Skin epidermis (tissue), 12 donors: ENCODE data around the gene ORC3.

Source experiments
- H3K27ac ChIP-seq, 21 experiments: fragments of 200-600 bp; sonication (generic) in 11 of 21; one replicate each; pipeline ENCODE4 v1.5.0; 2020; ENCODE audit warnings: mild to moderate bottlenecking in 3 of 21, inconsistent platforms in 2 of 21, moderate library complexity in 2 of 21
- H3K4me3 ChIP-seq, 7 experiments: fragments of 200-600 bp; sonication (generic) in 2 of 7; one replicate each; pipeline ENCODE4 v1.5.0; 2020; ENCODE audit warnings: inconsistent platforms in 2 of 7, mild to moderate bottlenecking in 2 of 7, moderate library complexity in 1 of 7

The ORC3 gene

GRCh38 chr6:87655824-87656223, 65.9 kb downstream of the ORC3 start:
- H3K27ac ChIP-seq, result no peak overlapping the region
- no peak overlapping the region for H3K4me3 ChIP-seq

GRCh38 chr6:87656857-87657256, 66.9 kb downstream of the ORC3 start:
- peak overlapping the region in 1 of 21 experiments; percentile 11 for H3K27ac ChIP-seq
- H3K4me3 ChIP-seq, result no peak overlapping the region

GRCh38 chr6:87658516-87658915, 68.6 kb downstream of the ORC3 start:
- no peak overlapping the region for H3K27ac ChIP-seq
- no peak overlapping the region for H3K4me3 ChIP-seq

GRCh38 chr6:87660226-87660911, 70.4 kb downstream of the ORC3 start:
- H3K27ac ChIP-seq, result no peak overlapping the region
- no peak overlapping the region for H3K4me3 ChIP-seq

- Histone ChIP-seq H3K27ac (no peak overlapping the region), H3K4me3 (no peak overlapping the region)
Observed at GRCh38 chr6:87661016-87661415, 71.1 kb downstream of the ORC3 start.

DNA sequence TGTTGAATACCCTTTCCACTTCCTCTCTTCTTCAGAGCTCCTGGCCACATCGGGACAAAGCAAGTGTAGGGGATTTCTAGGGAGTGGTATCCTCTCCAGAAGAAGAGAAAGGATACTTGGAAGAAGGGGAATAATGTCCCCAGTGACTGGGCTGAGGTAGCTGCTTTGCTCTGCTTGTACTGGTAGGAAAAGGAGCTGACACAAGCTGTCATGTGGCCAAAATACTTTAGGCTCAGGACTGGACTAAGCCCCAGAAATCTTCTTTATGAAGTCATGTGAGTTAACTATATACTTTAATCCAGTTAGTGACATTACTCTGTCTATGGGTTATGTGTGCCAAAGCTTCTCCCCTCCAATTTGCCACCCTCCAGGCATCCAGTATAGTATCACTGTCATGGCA, 71.6 kb downstream of the ORC3 start:
- Histone ChIP-seq H3K27ac (no peak overlapping the region), H3K4me3 (no peak overlapping the region)

- H3K4me3 ChIP-seq, result no peak overlapping the region
- no peak overlapping the region for H3K27ac ChIP-seq
Observed at GRCh38 chr6:87663434-87663833, 73.5 kb downstream of the ORC3 start.

- peak overlapping the region in 1 of 21 experiments; percentile 42 for H3K27ac ChIP-seq
Observed at GRCh38 chr6:87664921-87665485, 75.1 kb downstream of the ORC3 start.

GRCh38 chr6:87667032-87667431, 77.1 kb downstream of the ORC3 start:
- no peak overlapping the region for H3K4me3 ChIP-seq
- no peak overlapping the region for H3K27ac ChIP-seq

More at GRCh38 chr6:87664921-87665485, 75.1 kb downstream of the ORC3 start:
- H3K4me3 ChIP-seq, result no peak overlapping the region

- H3K27ac ChIP-seq, result no peak overlapping the region
Observed at GRCh38 chr6:87668013-87668412, 78.1 kb downstream of the ORC3 start.

DNA sequence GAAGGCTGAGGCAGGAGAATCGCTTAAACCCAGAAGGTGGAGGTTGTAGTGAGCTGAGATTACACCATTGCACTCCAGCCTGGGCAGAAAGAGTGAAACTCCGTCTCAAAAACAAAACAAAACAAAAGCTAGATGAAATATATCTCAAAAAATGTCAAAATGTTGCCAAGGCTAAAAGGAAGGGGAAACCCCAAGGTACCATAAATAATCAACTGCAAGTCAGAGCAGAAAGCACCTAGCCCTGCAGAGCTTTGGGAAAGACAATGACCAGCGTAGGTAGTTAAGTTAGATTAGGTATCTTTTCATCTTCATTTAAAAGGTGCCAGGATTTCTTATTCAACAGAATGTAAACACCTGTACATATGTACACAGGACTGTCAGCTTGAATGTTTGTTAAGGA, 79.1 kb downstream of the ORC3 start:
- Histone ChIP-seq H3K4me3 (no peak overlapping the region), H3K27ac (no peak overlapping the region)

More at GRCh38 chr6:87668013-87668412, 78.1 kb downstream of the ORC3 start:
- H3K4me3 ChIP-seq, result no peak overlapping the region

GRCh38 chr6:87670707-87671106, 80.8 kb downstream of the ORC3 start:
- no peak overlapping the region for H3K27ac ChIP-seq

GRCh38 chr6:87671555-87672029, 81.7 kb downstream of the ORC3 start:
- no peak overlapping the region for H3K4me3 ChIP-seq
- H3K27ac ChIP-seq, result no peak overlapping the region

More at GRCh38 chr6:87670707-87671106, 80.8 kb downstream of the ORC3 start:
- no peak overlapping the region for H3K4me3 ChIP-seq

DNA sequence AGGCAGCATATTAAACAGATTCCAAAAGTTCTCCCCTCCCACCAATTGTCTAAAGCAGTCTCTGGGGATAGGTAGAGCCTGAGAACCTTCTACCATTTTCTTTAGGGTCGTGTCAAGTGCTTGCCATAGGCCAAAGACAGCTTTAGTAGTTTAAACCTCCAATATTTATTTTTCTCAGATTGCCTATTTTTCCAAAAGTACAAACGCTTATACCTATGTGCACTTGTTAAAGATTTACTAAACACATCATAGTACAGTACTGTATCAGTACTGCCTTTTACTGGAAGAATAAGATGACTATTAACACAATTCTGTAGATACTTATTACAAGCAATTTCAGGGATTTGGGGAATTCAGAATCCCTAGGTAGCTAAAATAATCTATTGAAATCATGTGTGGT, 82.7 kb downstream of the ORC3 start:
- Histone ChIP-seq H3K4me3 (no peak overlapping the region), H3K27ac (no peak overlapping the region)

- no peak overlapping the region for H3K27ac ChIP-seq
- H3K4me3 ChIP-seq, result no peak overlapping the region
Observed at GRCh38 chr6:87673237-87673636, 83.3 kb downstream of the ORC3 start.

DNA sequence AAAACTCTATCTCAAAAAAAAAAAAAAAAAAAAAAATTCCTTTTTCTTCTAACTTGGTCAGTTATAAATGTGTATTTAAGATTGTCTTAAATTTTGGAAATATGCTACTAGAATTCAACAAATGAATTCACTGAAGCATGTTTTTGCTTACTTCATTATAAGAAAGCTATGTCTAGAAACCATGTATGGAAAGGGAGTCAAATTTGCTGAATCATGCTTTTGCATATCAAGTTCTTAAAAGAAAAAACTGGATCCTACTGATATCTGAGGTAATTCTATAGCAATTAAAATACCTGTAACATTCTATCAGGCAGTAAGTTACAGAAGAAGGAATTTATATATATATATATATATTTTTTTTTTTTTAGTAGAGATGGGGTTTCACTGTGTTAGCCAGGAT, 84.4 kb downstream of the ORC3 start:
- Histone ChIP-seq H3K4me3 (no peak overlapping the region), H3K27ac (no peak overlapping the region)

DNA sequence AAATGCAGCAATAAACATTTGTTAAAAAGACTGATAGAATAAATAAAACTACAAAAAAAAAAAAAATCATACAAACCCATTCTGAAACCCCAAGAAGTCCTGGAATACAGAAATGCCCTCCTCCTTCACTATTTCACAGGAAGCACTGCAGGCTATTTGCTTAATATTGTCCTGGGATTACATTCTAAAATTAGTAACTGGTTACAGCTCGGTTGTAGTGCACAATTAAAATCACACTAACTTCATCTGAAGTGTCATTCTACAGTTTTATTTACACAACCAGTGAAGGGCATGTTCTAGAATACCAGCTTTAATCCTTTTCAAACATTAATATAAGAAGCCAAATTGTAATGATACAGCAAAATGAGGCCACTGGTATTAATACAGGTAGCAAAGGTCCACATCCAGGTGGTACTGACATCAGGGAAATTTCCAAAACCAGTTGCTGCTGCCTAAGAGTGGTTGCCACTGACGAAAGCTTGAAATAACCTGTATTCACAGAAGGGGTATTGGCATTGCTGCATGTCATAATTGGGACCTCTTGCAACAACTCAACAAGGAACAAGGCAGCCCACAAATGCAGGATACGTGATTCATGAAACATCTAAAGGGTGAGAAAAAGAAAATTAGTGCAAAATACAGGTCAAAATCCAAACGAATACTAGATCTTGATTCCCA, 85.2 kb downstream of the ORC3 start:
- H3K4me3 ChIP-seq, result no peak overlapping the region
- no peak overlapping the region for H3K27ac ChIP-seq

DNA sequence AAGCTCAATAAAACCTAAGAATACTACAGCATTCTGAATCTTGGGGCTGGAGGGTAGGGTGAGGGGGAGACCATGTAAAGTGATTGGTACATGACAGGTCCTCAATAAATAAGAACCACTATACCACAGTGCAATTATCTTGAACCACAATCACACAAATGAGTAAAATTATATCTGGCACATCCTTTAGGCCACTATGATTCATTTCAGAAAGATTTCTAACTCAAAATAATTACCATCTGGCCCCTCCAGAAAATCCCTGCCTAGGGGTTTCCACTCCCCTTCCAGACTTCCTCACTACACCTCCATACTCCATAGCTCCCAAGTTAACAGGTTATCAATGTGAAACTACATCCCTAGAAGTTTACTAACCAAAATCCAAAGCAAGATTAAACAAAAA, 92.4 kb downstream of the ORC3 start:
- peak overlapping the region in 1 of 21 experiments; percentile 3 for H3K27ac ChIP-seq
- no peak overlapping the region for H3K4me3 ChIP-seq

DNA sequence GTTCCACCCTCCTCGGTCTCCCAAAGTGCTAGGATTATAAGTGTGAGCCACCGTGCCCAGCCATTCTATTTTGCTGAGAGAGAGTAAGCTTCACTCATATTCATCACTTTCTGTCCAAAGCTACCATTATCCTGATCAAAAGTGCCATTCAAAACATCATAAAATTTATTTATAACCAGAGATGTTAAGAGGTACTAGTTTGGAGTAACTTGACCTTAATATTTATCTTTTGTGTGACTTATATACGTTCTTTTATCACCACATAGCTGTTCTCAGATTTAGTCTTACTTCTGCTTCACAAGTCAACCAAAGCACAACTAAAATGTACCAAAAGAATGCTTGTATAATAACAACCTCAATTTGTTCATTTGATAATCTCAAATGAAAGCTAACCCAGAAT, 94.0 kb downstream of the ORC3 start:
- no peak overlapping the region for H3K27ac ChIP-seq
- no peak overlapping the region for H3K4me3 ChIP-seq

- Histone ChIP-seq H3K27ac (no peak overlapping the region), H3K4me3 (no peak overlapping the region)
Observed at GRCh38 chr6:87684895-87685654, 95.1 kb downstream of the ORC3 start.
